VCaP (cell line): ENCODE data around the gene CHD9.
A peak's percentile ranks its signal among the peaks of the same experiment; 100 is the strongest.

ENCODE experiments used
- H3K27ac ChIP-seq: fragments of 450-650 bp; 2 replicates; pipeline ENCODE4 v1.5.1; 2017
- TF ChIP-seq, protein P1 (sequence below): fragments of 450-650 bp; conservative IDR thresholded peaks from 2 replicates; pipeline ENCODE4 v1.5.1; 2017; ENCODE audit warnings: mild to moderate bottlenecking, moderate library complexity

The CHD9 gene, protein sequence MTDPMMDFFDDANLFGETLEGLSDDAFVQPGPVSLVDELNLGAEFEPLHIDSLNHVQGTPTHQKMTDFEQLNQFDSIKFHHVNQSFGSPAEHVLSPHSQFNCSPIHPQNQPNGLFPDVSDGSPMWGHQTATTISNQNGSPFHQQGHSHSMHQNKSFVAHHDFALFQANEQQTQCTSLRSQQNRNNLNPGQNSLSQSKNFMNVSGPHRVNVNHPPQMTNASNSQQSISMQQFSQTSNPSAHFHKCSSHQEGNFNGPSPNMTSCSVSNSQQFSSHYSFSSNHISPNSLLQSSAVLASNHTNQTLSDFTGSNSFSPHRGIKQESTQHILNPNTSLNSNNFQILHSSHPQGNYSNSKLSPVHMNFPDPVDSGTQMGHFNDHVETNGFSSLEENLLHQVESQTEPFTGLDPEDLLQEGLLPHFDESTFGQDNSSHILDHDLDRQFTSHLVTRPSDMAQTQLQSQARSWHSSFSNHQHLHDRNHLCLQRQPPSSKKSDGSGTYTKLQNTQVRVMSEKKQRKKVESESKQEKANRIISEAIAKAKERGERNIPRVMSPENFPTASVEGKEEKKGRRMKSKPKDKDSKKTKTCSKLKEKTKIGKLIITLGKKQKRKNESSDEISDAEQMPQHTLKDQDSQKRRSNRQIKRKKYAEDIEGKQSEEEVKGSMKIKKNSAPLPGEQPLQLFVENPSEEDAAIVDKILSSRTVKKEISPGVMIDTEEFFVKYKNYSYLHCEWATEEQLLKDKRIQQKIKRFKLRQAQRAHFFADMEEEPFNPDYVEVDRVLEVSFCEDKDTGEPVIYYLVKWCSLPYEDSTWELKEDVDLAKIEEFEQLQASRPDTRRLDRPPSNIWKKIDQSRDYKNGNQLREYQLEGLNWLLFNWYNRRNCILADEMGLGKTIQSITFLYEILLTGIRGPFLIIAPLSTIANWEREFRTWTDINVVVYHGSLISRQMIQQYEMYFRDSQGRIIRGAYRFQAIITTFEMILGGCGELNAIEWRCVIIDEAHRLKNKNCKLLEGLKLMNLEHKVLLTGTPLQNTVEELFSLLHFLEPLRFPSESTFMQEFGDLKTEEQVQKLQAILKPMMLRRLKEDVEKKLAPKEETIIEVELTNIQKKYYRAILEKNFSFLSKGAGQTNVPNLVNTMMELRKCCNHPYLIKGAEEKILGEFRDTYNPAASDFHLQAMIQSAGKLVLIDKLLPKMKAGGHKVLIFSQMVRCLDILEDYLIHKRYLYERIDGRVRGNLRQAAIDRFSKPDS (N-terminal part only)

DNA sequence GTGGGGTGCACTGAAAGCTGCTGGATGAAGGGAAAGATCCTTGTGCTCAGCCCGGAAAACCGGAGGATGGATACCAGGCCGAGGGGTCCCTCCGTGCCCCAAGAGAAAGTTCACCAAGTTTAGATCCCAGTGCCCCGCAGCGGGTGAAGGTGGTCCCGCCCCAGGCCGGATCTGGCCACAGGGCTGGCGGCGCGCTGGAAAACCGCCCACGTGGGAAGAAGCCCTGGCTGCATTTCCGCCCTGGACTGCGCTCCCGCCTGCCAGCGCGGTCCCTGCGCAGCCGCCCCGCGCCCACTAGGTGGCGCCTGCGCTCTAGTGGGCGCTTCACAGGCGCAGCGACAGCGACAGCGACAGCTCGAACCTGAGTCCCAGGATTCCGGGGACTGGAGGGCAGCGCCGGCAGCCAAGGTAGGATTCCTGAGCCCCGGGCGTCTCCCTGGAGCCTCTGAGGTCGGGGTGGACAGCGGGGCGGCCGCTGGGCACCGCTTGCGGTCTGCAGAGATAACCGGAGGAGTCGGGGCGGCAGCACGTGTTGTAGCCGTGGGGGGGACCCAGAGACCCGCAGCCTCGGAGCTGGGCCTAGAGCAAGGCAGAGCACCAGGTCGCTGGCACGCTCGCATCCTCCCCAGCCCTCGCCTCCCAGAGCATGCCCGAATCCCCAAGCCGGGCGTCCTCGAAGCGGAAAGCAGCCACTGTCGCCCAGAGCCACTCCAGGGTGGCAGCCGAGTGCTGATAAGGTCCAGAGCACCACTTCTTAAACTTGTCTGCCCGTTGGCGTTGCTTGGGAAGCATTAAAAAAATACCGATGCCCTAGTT lies at the start of gene CHD9:
CHD9 (plus strand) TSS at position 322 of the 816 bp plus-strand sequence. CDS start 101,099 bp downstream, outside the sequence.
- H3K27ac ChIP-seq: peak within 1 kb of the TSS; percentile 88
- TF ChIP-seq, protein P1, sequence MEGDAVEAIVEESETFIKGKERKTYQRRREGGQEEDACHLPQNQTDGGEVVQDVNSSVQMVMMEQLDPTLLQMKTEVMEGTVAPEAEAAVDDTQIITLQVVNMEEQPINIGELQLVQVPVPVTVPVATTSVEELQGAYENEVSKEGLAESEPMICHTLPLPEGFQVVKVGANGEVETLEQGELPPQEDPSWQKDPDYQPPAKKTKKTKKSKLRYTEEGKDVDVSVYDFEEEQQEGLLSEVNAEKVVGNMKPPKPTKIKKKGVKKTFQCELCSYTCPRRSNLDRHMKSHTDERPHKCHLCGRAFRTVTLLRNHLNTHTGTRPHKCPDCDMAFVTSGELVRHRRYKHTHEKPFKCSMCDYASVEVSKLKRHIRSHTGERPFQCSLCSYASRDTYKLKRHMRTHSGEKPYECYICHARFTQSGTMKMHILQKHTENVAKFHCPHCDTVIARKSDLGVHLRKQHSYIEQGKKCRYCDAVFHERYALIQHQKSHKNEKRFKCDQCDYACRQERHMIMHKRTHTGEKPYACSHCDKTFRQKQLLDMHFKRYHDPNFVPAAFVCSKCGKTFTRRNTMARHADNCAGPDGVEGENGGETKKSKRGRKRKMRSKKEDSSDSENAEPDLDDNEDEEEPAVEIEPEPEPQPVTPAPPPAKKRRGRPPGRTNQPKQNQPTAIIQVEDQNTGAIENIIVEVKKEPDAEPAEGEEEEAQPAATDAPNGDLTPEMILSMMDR: peak; percentile 94

DNA sequence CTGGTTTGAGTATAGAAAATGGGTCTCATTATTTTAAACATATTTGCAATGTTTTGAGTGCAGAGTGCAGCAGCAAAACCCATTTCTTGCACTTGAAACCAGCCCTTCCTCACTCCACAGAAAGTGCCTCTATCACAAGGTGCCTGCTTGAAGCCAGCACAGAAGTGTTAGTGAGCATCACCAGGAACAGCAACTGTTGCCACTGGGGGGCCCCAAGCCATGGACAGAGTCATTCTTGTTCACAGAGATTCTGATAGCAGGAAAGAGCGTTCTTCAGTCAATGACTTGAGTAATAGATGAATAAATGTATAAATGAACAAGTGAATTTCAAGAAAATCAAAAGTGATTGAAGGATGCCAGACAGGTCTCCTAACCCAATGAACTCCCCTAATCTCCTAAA lies 47.7 kb upstream of the CHD9 start:
- TF ChIP-seq, protein P1: no peak
- no peak overlapping the region for H3K27ac ChIP-seq

DNA sequence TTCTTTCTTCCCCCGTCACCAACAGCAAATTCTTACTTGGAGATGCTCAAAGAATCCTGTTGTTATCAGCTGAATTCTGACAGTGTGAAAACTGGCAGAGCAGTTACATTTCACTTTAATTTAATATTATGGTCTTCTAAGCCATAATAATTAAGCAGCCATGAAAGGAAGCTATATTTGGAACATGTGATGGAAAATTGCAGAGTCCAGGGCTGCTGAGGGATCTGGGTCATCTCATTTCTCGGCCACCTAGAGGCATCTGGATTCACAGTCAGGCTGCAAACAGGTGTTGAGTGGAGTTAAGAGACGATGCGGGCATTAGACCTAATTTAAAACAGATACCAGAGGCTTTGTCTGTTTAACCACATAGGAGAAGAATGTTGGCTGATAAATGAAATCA lies 40.5 kb upstream of the CHD9 start:
- no peak overlapping the region for H3K27ac ChIP-seq
- TF ChIP-seq, protein P1: no peak

DNA sequence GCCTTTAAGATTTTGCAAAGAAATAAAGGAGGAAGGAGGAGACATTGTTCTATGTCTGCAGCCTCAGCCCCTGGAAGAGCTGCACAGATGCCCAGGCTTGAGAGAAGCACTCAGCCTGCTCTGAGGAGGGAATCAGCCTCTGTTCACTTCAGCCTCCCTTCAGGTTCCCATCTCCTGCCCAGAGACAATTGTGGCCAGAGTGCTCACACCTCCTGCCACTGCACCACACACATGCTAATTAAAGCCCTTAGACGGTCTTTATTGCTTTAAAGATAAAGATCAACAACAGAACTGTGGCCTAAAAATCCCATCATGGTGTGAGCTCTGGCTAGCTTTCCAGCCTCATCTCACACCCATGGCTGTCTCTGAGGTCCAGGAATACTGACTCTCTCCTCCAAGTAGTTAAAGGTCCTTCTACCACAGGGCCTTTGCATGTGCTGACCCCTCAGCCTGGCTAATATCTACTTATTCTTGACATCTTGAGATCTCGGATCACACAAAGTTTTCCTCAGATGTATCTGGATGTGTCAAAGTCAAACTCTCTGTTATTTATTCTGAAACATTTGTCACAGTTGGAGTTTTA lies 35.9 kb upstream of the CHD9 start:
- H3K27ac ChIP-seq: no peak overlapping the region
- TF ChIP-seq, protein P1: no peak

DNA sequence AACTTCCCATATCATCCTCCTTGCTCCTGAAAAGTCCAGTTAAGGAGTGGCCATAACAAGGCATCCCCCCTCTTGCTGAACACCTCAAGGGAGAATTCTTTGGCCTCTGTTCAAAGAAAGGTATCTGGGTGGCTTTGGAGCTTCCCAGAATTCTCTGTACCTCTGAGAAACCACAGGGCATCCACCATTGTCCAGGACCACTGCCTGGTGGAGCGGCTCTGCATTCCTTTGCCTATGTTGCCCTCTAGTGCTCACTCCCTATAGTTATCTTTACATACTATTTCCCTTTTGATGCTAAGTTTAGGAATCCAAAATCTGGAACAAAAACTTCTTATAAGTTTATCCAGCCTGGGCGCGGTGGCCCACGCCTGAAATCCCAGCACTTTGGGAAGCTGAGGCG lies 32.4 kb upstream of the CHD9 start:
- TF ChIP-seq, protein P1: peak; percentile 66
- no peak overlapping the region for H3K27ac ChIP-seq

DNA sequence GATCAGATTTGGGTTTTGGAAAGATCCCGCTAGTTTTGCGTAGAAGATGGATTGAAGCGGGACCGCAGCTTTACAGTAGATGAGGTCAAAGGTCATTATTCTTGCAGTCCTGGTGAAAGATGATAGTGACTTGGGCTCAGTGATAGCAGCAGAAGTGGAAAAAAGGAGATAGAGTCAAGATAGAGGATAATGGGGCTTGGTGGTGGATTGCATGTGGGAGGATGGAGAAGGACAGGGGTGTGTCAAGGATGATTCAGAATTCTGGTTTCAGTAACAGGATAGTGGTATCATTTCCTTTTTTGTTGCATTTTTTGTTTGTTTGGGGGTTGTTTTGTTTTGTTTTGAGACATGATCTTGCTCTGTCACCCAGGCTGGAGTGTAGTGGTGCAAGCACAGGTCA lies 30.7 kb upstream of the CHD9 start:
- H3K27ac ChIP-seq: no peak overlapping the region
- TF ChIP-seq, protein P1: no peak
